Measurements from ENCODE around the gene CDC42BPG. TPM values are rescaled to one million over a fixed set of nuclear protein-coding genes. Genes with fewer than 3 reads are reported as not detected.

Gene CDC42BPG
- total RNA-seq, 1 donor from 2014 or later: 0.35 TPM

DNA sequence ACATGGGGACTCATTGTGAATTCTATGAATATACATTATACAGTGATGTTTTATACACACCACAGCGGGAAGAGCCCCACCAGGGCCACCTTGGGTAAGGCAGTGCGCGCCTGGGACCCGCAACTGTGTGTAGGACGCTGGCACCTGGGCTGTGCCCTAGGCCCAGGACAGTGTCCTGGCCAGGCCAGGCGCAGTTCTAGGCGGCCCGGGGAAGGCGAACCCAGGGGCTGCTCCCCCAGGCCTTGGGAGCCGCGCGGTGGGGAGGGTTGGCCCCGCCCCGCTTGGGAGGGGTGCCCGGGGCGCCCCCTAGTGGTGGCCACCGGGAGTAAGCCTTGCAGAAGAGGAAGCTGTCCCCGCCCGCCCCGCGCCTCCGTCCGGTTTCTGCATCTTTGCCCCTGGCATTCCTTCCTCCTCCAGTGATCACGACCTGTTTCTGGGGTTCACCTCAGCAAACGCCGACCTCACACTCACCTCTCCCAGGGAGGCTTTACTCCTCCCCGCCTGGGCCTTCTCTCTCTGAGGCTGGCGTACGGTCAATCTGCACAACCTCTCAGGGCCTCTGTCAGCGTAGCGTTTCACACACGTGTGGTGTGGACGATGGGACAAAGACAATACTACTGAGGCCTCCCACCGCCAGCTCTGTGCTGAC is 43.4 kb upstream of the CDC42BPG start:
- TF ChIP-seq CTCF (IDR thresholded peaks at IDR 0.05): peak; percentile 99
- DNase-seq (ENCODE audit: low spot score): peak; percentile 88
- Mint-ChIP-seq H3K4me1 (ENCODE audit: low read depth) (peaks cover 4% of the 10 kb centered on the region), H3K27me3 (ENCODE audit: low read depth) (no peaks in the 10 kb centered on the region), H3K27ac (ENCODE audit: unreplicated experiment) (no peak overlapping the region), H3K36me3 (ENCODE audit: low read depth) (no peaks in the 10 kb centered on the region), H3K4me3 (ENCODE audit: unreplicated experiment) (peak overlapping the region; percentile 56), H3K9me3 (ENCODE audit: low read depth) (no peaks in the 10 kb centered on the region)

DNA sequence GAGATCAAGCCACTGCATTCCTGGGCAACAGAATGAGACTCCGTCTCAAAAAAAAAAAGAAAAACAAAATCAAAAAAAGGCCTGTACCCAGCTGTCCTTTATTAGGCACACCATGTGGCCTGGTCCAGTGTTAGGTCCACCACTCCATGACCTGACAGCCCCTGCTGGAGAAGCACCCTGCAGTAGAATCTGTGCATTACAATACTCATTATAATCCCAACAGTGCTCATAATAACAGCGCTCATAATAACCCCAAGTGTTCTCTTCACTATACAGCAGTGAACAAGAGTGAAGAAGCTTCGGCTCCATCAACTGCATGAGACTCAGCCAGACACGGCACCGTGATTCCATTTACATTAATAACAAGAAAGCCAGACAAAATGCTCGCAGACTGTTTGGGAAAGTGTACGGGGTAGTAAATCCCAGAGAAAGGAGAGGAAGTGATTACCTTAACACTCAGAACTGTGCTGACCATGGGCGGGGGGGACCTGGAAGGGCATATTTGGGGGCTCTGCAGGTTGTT is 42.8 kb upstream of the CDC42BPG start:
- Mint-ChIP-seq H3K4me1 (ENCODE audit: low read depth) (peaks cover 6% of the 10 kb centered on the region), H3K36me3 (ENCODE audit: low read depth) (no peaks in the 10 kb centered on the region), H3K9me3 (ENCODE audit: low read depth) (no peaks in the 10 kb centered on the region), H3K27ac (ENCODE audit: unreplicated experiment) (no peak overlapping the region), H3K4me3 (ENCODE audit: unreplicated experiment) (no peak overlapping the region), H3K27me3 (ENCODE audit: low read depth) (no peaks in the 10 kb centered on the region)
- no peak for DNase-seq (ENCODE audit: low spot score)
- no peak for TF ChIP-seq CTCF (IDR thresholded peaks at IDR 0.05)

GRCh38 chr11:64885367-64886286 is 41.2 kb upstream of the CDC42BPG start:
- H3K36me3 Mint-ChIP-seq (ENCODE audit: low read depth): no peaks in the 10 kb centered on the region
- no peak overlapping the region for H3K27ac Mint-ChIP-seq (ENCODE audit: unreplicated experiment)
- TF ChIP-seq CTCF (IDR thresholded peaks at IDR 0.05): no peak
- H3K4me1 Mint-ChIP-seq (ENCODE audit: low read depth): peaks cover 10% of the 10 kb centered on the region
- H3K27me3 Mint-ChIP-seq (ENCODE audit: low read depth): no peaks in the 10 kb centered on the region
- DNase-seq (ENCODE audit: low spot score): no peak
- H3K9me3 Mint-ChIP-seq (ENCODE audit: low read depth): no peaks in the 10 kb centered on the region
- H3K4me3 Mint-ChIP-seq (ENCODE audit: unreplicated experiment): no peak overlapping the region

GRCh38 chr11:64884019-64884418 is 39.6 kb upstream of the CDC42BPG start:
- Mint-ChIP-seq H3K27ac (ENCODE audit: unreplicated experiment) (peak overlapping the region; percentile 15), H3K4me1 (ENCODE audit: low read depth) (peaks cover 16% of the 10 kb centered on the region), H3K9me3 (ENCODE audit: low read depth) (no peaks in the 10 kb centered on the region), H3K27me3 (ENCODE audit: low read depth) (no peaks in the 10 kb centered on the region), H3K4me3 (ENCODE audit: unreplicated experiment) (no peak overlapping the region), H3K36me3 (ENCODE audit: low read depth) (no peaks in the 10 kb centered on the region)
- TF ChIP-seq CTCF (IDR thresholded peaks at IDR 0.05): no peak
- no peak for DNase-seq (ENCODE audit: low spot score)

DNA sequence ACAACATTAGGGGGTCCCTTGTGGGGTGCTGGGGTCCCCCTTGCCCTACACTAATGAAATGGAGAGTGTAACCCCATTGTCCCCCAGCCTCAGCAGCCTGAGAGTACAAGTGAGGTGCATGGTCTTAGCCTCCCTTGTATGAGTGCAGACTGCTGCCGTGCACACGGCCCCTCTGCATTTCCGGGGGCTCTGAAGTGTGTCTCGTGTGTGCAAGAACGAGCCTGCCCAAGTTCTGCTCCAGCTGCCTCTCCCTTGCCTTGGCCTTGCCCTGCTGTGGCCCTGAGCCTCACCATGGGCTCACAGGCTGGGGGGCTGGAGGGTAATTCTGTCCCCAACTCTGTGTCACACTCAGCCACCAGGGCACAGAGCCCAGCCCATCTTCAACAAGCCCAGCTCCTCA is 39.1 kb upstream of the CDC42BPG start:
- H3K27ac Mint-ChIP-seq (ENCODE audit: unreplicated experiment): no peak overlapping the region
- no peaks in the 10 kb centered on the region for H3K36me3 Mint-ChIP-seq (ENCODE audit: low read depth)
- no peaks in the 10 kb centered on the region for H3K9me3 Mint-ChIP-seq (ENCODE audit: low read depth)
- no peak for DNase-seq (ENCODE audit: low spot score)
- no peaks in the 10 kb centered on the region for H3K27me3 Mint-ChIP-seq (ENCODE audit: low read depth)
- H3K4me3 Mint-ChIP-seq (ENCODE audit: unreplicated experiment): no peak overlapping the region
- no peak for TF ChIP-seq CTCF (IDR thresholded peaks at IDR 0.05)
- peaks cover 17% of the 10 kb centered on the region for H3K4me1 Mint-ChIP-seq (ENCODE audit: low read depth)
